Type B pancreatic cell (in vitro differentiated cells): ENCODE measurements around the gene CD86. TPM values are rescaled to one million over a fixed set of nuclear protein-coding genes. Genes with fewer than 3 reads are reported as not detected.

Experiments used
- DNase-seq: peaks from one replicate; pipeline ENCODE4 v3.0.0; 2021; ENCODE audit warnings: mixed read lengths; ENCODE audit not compliant: unreplicated experiment; ENCODE audit errors: extremely low spot score
- H3K27ac Mint-ChIP-seq: 2 replicates; pipeline ENCODE4 v1.8.0; 2021; ENCODE audit warnings: mild to moderate bottlenecking, mixed read lengths
- H3K27me3 Mint-ChIP-seq: 2 replicates; pipeline ENCODE4 v1.8.0; 2021; ENCODE audit warnings: mixed read lengths
- H3K36me3 Mint-ChIP-seq: 2 replicates; pipeline ENCODE4 v1.8.0; 2021; ENCODE audit warnings: mixed read lengths
- H3K4me1 Mint-ChIP-seq: one replicate; pipeline ENCODE4 v1.8.0; 2021; ENCODE audit warnings: mixed read lengths; ENCODE audit not compliant: unreplicated experiment
- H3K4me3 Mint-ChIP-seq: 2 replicates; pipeline ENCODE4 v1.8.0; 2021; ENCODE audit warnings: mild to moderate bottlenecking, mixed read lengths
- H3K9me3 Mint-ChIP-seq: 2 replicates; pipeline ENCODE4 v1.8.0; 2021; ENCODE audit warnings: mixed read lengths
- CTCF ChIP-seq: fragments of 200-600 bp; sonication (generic); conservative IDR thresholded peaks from 2 replicates; pipeline ENCODE4 v1.5.0; 2021; ENCODE audit warnings: antibody characterized with exemption, mild to moderate bottlenecking
- total RNA-seq: library from RNA; stranded (reverse); gene quantifications from 2 replicates; pipeline ENCODE4 v1.2.1, GENCODE V29; 2021; ENCODE audit warnings: low replicate concordance

CD86 gene
- total RNA-seq, 1 donor from 2014 or later, result not detected

GRCh38 chr3:122012821-122013220 is 42.3 kb upstream of the CD86 start:
- no peak overlapping the region for H3K4me3 Mint-ChIP-seq
- H3K27ac Mint-ChIP-seq, result no peak overlapping the region
- H3K4me1 Mint-ChIP-seq, result no peaks in the 10 kb centered on the region
- DNase-seq, result no peak
- H3K9me3 Mint-ChIP-seq, result no peaks in the 10 kb centered on the region
- TF ChIP-seq CTCF, result no peak
- H3K36me3 Mint-ChIP-seq, result no peaks in the 10 kb centered on the region
- peaks cover 13% of the 10 kb centered on the region for H3K27me3 Mint-ChIP-seq

DNA sequence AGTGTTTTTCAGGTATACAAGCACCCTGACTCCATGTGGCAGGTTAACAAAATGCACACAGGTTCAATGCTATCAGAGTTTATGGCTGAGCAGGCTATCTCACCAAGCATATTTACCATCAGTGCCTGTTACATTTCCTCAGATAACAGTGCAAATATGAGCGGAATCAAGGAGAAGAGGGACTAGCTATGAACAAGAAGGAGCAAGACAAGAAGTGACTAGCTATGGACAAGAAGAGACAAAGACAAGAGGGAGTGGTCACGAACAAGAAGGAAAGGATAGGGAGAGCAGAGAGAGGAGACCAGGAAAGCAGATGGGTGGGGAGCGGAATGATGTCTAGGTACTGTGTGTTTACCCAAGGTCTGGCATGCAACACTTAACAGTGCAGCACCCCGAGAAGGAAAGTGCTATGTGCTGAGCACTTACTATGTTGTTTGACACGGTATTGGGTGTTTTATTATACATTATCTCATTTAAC is 41.7 kb upstream of the CD86 start:
- TF ChIP-seq CTCF, result no peak
- Mint-ChIP-seq H3K4me1 (no peaks in the 10 kb centered on the region), H3K27me3 (peaks cover 13% of the 10 kb centered on the region), H3K4me3 (no peak overlapping the region), H3K9me3 (no peaks in the 10 kb centered on the region), H3K27ac (no peak overlapping the region), H3K36me3 (no peaks in the 10 kb centered on the region)
- DNase-seq, result no peak

DNA sequence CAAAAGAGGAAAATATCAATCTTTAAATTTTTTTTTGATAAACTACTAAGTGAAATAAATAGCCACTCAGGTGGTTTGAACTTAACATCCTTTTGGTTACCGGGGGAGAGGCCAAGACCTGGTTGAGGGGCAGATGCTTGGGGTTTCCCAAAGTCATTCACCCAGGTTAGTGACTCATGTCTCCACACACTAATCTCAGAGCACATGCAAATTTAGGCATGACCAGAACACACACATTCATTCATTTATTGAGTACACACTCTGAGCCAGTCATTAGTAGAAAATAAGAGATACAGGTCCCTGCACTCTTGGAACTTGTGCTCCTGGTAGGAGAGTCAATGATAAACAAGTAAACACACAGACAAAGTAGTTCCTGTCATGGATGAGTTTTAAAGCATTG is 40.4 kb upstream of the CD86 start:
- Mint-ChIP-seq H3K4me1 (no peaks in the 10 kb centered on the region), H3K36me3 (no peaks in the 10 kb centered on the region), H3K9me3 (no peaks in the 10 kb centered on the region), H3K27me3 (peaks cover 21% of the 10 kb centered on the region), H3K27ac (no peak overlapping the region), H3K4me3 (no peak overlapping the region)
- no peak for TF ChIP-seq CTCF
- DNase-seq, result no peak

DNA sequence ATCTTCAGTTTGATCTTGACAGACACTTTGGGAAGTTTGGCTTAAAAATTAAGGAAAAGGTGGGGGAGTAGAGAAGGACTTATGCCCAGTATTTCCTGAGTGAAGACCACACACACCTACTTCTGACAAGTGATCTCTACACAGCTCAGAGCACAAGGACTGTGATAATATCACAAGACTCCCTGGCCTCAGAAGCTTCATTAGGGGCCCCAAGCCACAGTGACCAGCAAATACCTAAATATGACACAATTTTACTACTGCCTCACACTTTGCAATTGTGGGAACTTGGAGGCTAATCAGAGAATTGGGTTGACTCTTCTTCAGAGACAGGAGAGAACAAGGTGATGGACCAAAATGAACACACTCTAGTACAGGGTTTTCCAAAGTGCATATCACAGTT is 35.7 kb upstream of the CD86 start:
- DNase-seq, result no peak
- peaks cover 40% of the 10 kb centered on the region for H3K27me3 Mint-ChIP-seq

GRCh38 chr3:122021037-122021436 is 34.1 kb upstream of the CD86 start:
- Mint-ChIP-seq H3K4me3 (peak overlapping the region; percentile 81), H3K36me3 (no peaks in the 10 kb centered on the region), H3K27ac (peak overlapping the region; percentile 27), H3K4me1 (no peaks in the 10 kb centered on the region), H3K9me3 (no peaks in the 10 kb centered on the region), H3K27me3 (peaks cover 40% of the 10 kb centered on the region)
- DNase-seq, result no peak
- no peak for TF ChIP-seq CTCF

More for the DNA sequence above, 35.7 kb upstream of the CD86 start:
- Mint-ChIP-seq H3K36me3 (no peaks in the 10 kb centered on the region), H3K4me1 (no peaks in the 10 kb centered on the region), H3K27ac (no peak overlapping the region), H3K4me3 (no peak overlapping the region), H3K9me3 (no peaks in the 10 kb centered on the region)
- no peak for TF ChIP-seq CTCF
